ENCODE measurements around the gene TULP3.
"Not testable (repeated sequence)": the region's sequence is repeated elsewhere in the genome, so short reads cannot be mapped to it uniquely, and the experiment has no call there.

TULP3 gene

GRCh38 chr12:2890388-2891239 is at the start of gene TULP3:
TSS of gene TULP3 (plus strand) at chr12:2890891. CDS start at chr12:2890948, 57 bp downstream.
- peak; percentile 96 for DNase-seq (ENCODE audit: low spot score)

GRCh38 chr12:2841056-2841650 is 49.5 kb upstream of the TULP3 start:
- no peak for DNase-seq (ENCODE audit: low spot score)

- DNase-seq (ENCODE audit: low spot score) = no peak
These were observed 47.7 kb upstream of the TULP3 start for GRCh38 chr12:2842948-2843347.

- no peak for DNase-seq (ENCODE audit: low spot score)
These were observed 45.9 kb upstream of the TULP3 start for GRCh38 chr12:2844786-2845185.

- no peak for DNase-seq (ENCODE audit: low spot score)
These were observed 45.4 kb upstream of the TULP3 start for GRCh38 chr12:2845280-2845679.

- no peak for DNase-seq (ENCODE audit: low spot score)
These were observed 38.8 kb upstream of the TULP3 start for GRCh38 chr12:2851931-2852330.

GRCh38 chr12:2853626-2854025 is 37.1 kb upstream of the TULP3 start:
- DNase-seq (ENCODE audit: low spot score) = peak; percentile 96

- DNase-seq (ENCODE audit: low spot score) = no peak
These were observed 35.8 kb upstream of the TULP3 start for GRCh38 chr12:2854669-2855453.

- DNase-seq (ENCODE audit: low spot score) = no peak
These were observed 35.1 kb upstream of the TULP3 start for GRCh38 chr12:2855546-2855945.

GRCh38 chr12:2856051-2856450 is 34.6 kb upstream of the TULP3 start:
- no peak for DNase-seq (ENCODE audit: low spot score)

GRCh38 chr12:2857021-2857431 is 33.7 kb upstream of the TULP3 start, which contains the start of gene TEX52:
TSS of gene TEX52 (minus strand) at chr12:2857039. CDS start at chr12:2857026, 13 bp downstream.
- DNase-seq (ENCODE audit: low spot score) = peak; percentile 72

GRCh38 chr12:2857576-2857975 is 33.1 kb upstream of the TULP3 start:
- no peak for DNase-seq (ENCODE audit: low spot score)

GRCh38 chr12:2858334-2858733 is 32.4 kb upstream of the TULP3 start:
- no peak for DNase-seq (ENCODE audit: low spot score)

- DNase-seq (ENCODE audit: low spot score) = no peak
These were observed 31.7 kb upstream of the TULP3 start for GRCh38 chr12:2858944-2859421.

- DNase-seq (ENCODE audit: low spot score) = no peak
These were observed 30.5 kb upstream of the TULP3 start for GRCh38 chr12:2860170-2860569.

GRCh38 chr12:2862876-2863275 is 27.8 kb upstream of the TULP3 start:
- DNase-seq (ENCODE audit: low spot score) = no peak

- DNase-seq (ENCODE audit: low spot score) = not testable (repeated sequence)
These were observed 27.3 kb upstream of the TULP3 start for GRCh38 chr12:2863402-2863801.

GRCh38 chr12:2864198-2864597 is 26.5 kb upstream of the TULP3 start:
- DNase-seq (ENCODE audit: low spot score) = no peak

- DNase-seq (ENCODE audit: low spot score) = not testable (repeated sequence)
These were observed 21.6 kb upstream of the TULP3 start for GRCh38 chr12:2868986-2869632.

GRCh38 chr12:2876431-2877046 is 14.2 kb upstream of the TULP3 start:
- DNase-seq (ENCODE audit: low spot score) = peak; percentile 64

Measured in iPS-NIHi11 (cell line).